B cell (primary cell): ENCODE measurements around the gene AFF1. TPM values are rescaled to one million over a fixed set of nuclear protein-coding genes. Genes with fewer than 3 reads are reported as not detected.

Experiments
- ATAC-seq: fragments of 200-7000 bp; cut with Tn5 transposase; one replicate; pipeline ENCODE4 v1.10.0; 2021; ENCODE audit warnings: low read depth, mild to moderate bottlenecking, moderate number of reproducible peaks, moderate library complexity
- CTCF ChIA-PET: fragments of 350-600 bp; sonication (Branson Sonifier 250); formaldehyde crosslinking; loops from one replicate; lab custom pipeline; 2021; ENCODE audit warnings: antibody characterized with exemption, inconsistent platforms; lab: Charles Lee
- POLR2A ChIA-PET: fragments of 350-600 bp; sonication (Branson Sonifier 250); formaldehyde crosslinking; loops from one replicate; lab custom pipeline; 2021; ENCODE audit warnings: antibody characterized with exemption; lab: Charles Lee
- DNase-seq: peaks from one replicate; pipeline ENCODE4 v3.0.0; 2013
- H2AFZ ChIP-seq: 2 replicates; pipeline ENCODE4 v1.6.1; 2012; ENCODE audit warnings: mild to moderate bottlenecking, low read depth, low read length; ENCODE audit not compliant: insufficient read depth, poor library complexity, severe bottlenecking
- H3K27ac ChIP-seq, 2 donors: 1 replicate in 1 of 2; 2 replicates in 1 of 2; pipeline ENCODE4 v1.5.1; 2012 to 2013; ENCODE audit warnings: low read length in 2 of 2, mild to moderate bottlenecking in 2 of 2, moderate library complexity in 1 of 2
- H3K27me3 ChIP-seq, 4 experiments: fragments of 200-600 bp in 1 of 4; sonication (generic) in 1 of 4; replicated peaks in 1 of 4; 1 replicate in 2 of 4; 2 replicates in 2 of 4; pipeline versions ENCODE4 v1.6.1 to v1.7.0; 2013 to 2016; ENCODE audit warnings: low read length in 3 of 4, mild to moderate bottlenecking in 2 of 4, mixed read lengths in 1 of 4, moderate library complexity in 1 of 4; ENCODE audit not compliant: insufficient read depth in 4 of 4, control insufficient read depth in 3 of 4; ENCODE audit errors: control extremely low read depth in 1 of 4
- H3K36me3 ChIP-seq, 2 experiments: replicated peaks in 1 of 2; 1 replicate in 1 of 2; 2 replicates in 1 of 2; pipeline versions ENCODE4 v1.6.1 to v1.7.1; 2013; ENCODE audit warnings: low read length in 1 of 2; ENCODE audit not compliant: insufficient read depth in 2 of 2, control insufficient read depth in 1 of 2; ENCODE audit errors: control extremely low read depth in 1 of 2, extremely low read depth in 1 of 2
- H3K4me1 ChIP-seq, 2 donors: fragments of 200-600 bp in 1 of 2; sonication (generic) in 1 of 2; 1 replicate in 1 of 2; 2 replicates in 1 of 2; pipeline versions ENCODE4 v1.5.1 to v1.6.1; 2013 to 2017; ENCODE audit warnings: low read length in 2 of 2; ENCODE audit not compliant: control insufficient read depth in 2 of 2, insufficient read depth in 2 of 2
- H3K4me2 ChIP-seq: replicated peaks from 2 replicates; pipeline ENCODE3; 2012; ENCODE audit warnings: mild to moderate bottlenecking, low read depth, low read length; ENCODE audit not compliant: poor library complexity, severe bottlenecking
- H3K4me3 ChIP-seq, 5 experiments: fragments of 200-600 bp in 1 of 5; sonication (generic) in 1 of 5; 1 replicate in 3 of 5; 2 replicates in 2 of 5; pipeline versions ENCODE4 v1.5.1 to v1.7.0; 2011 to 2016; ENCODE audit warnings: low read length in 4 of 5, mild to moderate bottlenecking in 4 of 5, low read depth in 2 of 5, control low read depth in 1 of 5, moderate library complexity in 1 of 5; ENCODE audit not compliant: insufficient read depth in 1 of 5; ENCODE audit errors: control extremely low read depth in 1 of 5, extremely low read depth in 1 of 5
- H3K79me2 ChIP-seq: fragments of 200-600 bp; sonication (generic); one replicate; pipeline ENCODE4 v1.6.0; 2016; ENCODE audit warnings: low read length; ENCODE audit not compliant: control insufficient read depth, insufficient read depth
- H3K9ac ChIP-seq: fragments of 200-600 bp; sonication (generic); 2 replicates; pipeline ENCODE4 v1.6.1; 2017; ENCODE audit warnings: mild to moderate bottlenecking, low read length, moderate library complexity
- H3K9me3 ChIP-seq, 3 donors: one replicate each; pipeline versions ENCODE4 v1.6.1 to v1.7.1; 2013; ENCODE audit warnings: low read length in 2 of 3; ENCODE audit not compliant: control insufficient read depth in 2 of 3, insufficient read depth in 1 of 3; ENCODE audit errors: control extremely low read depth in 1 of 3
- H4K20me1 ChIP-seq: 2 replicates; pipeline ENCODE4 v1.6.0; 2012; ENCODE audit warnings: mild to moderate bottlenecking, low read length; ENCODE audit not compliant: insufficient read depth, control insufficient read depth, poor library complexity, severe bottlenecking
- H3K27ac Mint-ChIP-seq: one replicate; pipeline ENCODE4 v1.8.0; 2021; ENCODE audit warnings: mixed read lengths
- H3K27me3 Mint-ChIP-seq: one replicate; pipeline ENCODE4 v1.8.0; 2021; ENCODE audit warnings: mixed read lengths
- H3K4me1 Mint-ChIP-seq: one replicate; pipeline ENCODE4 v1.8.0; 2021; ENCODE audit warnings: mixed read lengths
- H3K4me3 Mint-ChIP-seq: one replicate; pipeline ENCODE4 v1.8.0; 2021; ENCODE audit warnings: mixed read lengths
- H3K9me3 Mint-ChIP-seq: one replicate; pipeline ENCODE4 v1.8.0; 2022; ENCODE audit warnings: mixed read lengths; ENCODE audit not compliant: insufficient read depth
- CTCF ChIP-seq: fragments of 200-600 bp; IDR thresholded peaks from one replicate; pipeline ENCODE4 v1.8.0; 2022; ENCODE audit warnings: antibody characterized with exemption, mild to moderate bottlenecking
- EZH2 ChIP-seq: IDR thresholded peaks from 2 replicates; pipeline ENCODE4 v1.6.1; 2012; ENCODE audit warnings: borderline replicate concordance, low read depth, mild to moderate bottlenecking, moderate library complexity, low read length; ENCODE audit not compliant: insufficient read depth, poor library complexity, severe bottlenecking
- WGBS: methylation state at CpG from one replicate; pipeline ENCODE4 v1.1.5; 2013; ENCODE audit warnings: missing lambda C conversion rate; ENCODE audit not compliant: insufficient coverage; 5-methylcytosine and 5-hydroxymethylcytosine counted together
- intact Hi-C: fragments of 100-400 bp; cut with micrococcal nuclease; formaldehyde crosslinking; loops from one replicate; pipeline ENCODE4 v1.10.0; 2022
- polyA plus RNA-seq: library from polyadenylated mRNA; depleted of rRNA; stranded (reverse); fragments of >200 nt; gene quantifications from 2 replicates; pipeline ENCODE4 v1.2.3, GENCODE V29; 2012
- total RNA-seq, 2 donors: library from RNA; stranded (reverse); fragments of 120-200 nt in 1 of 2; gene quantifications; 1 replicate in 1 of 2; 2 replicates in 1 of 2; pipeline versions ENCODE4 v1.2.3 to v1.2.4, GENCODE V29; 2013 to 2022

Gene AFF1
- total and polyA plus RNA-seq, 2 donors (not counting 1 experiment from before 2014, with no cell fraction given): 15.3 to 135 TPM

GRCh38 chr4:86935853-86936733 lies 1.3 kb downstream of the AFF1 start:
- H3K79me2 ChIP-seq: peaks cover 41% of the 10 kb centered on the region
- peak overlapping the region; percentile 73 for H3K9ac ChIP-seq
- peaks cover 51% of the 10 kb centered on the region for H3K4me1 Mint-ChIP-seq
- ATAC-seq: peak; percentile 46
- peaks cover 54 to 61% of the 10 kb centered on the region in 2 donors for H3K4me1 ChIP-seq
- peak overlapping the region; percentile 79 to 86 for H3K27ac ChIP-seq
- H3K9me3 ChIP-seq: no peaks in the 10 kb centered on the region
- TF ChIP-seq CTCF (peak; percentile 26), EZH2 (no peak)
- intact Hi-C loops: loop anchor here (1.0 to 5.0 kb wide), 9 partner anchors 25 to 1349 kb away; partner anchors contain the start of genes KLHL8, MAPK10, NUDT9 and PPM1K
- ChIA-PET POLR2A (interaction anchor here (0.5 to 3.1 kb wide), 13 partner anchors 14 to 157 kb away, joined by 3 to 51 read pairs (median 5); no protein-coding TSS in a partner anchor), CTCF (interaction anchor here (0.7 to 8.5 kb wide), 8 partner anchors 9 to 160 kb away, joined by 4 to 109 read pairs (median 8); no protein-coding TSS in a partner anchor)
- peak; percentile 84 for DNase-seq
- peak overlapping the region; percentile 90 for H2AFZ ChIP-seq
- peak overlapping the region; percentile 87 for H3K4me3 Mint-ChIP-seq
- WGBS: 0% methylated on average over 15 of the region's 36 CpGs
- peak overlapping the region; percentile 95 for H3K27ac Mint-ChIP-seq
- H3K27me3 ChIP-seq: no peaks in the 10 kb centered on the region
- no peaks in the 10 kb centered on the region for H4K20me1 ChIP-seq
- H3K27me3 Mint-ChIP-seq: no peaks in the 10 kb centered on the region
- peak overlapping the region; percentile 95 for H3K4me2 ChIP-seq
- H3K9me3 Mint-ChIP-seq: no peaks in the 10 kb centered on the region
- H3K36me3 ChIP-seq: no peaks in the 10 kb centered on the region
- peak overlapping the region; percentile 73 to 92 (median 78) for H3K4me3 ChIP-seq
